Panc1 (cell line): ENCODE results near the gene DACH1. TPM values are rescaled to one million over a fixed set of nuclear protein-coding genes. Genes with fewer than 3 reads are reported as not detected.

ENCODE experiments used
- ATAC-seq: fragments of 200-7000 bp; cut with Tn5 transposase; 2 replicates; pipeline ENCODE4 v1.9.1; 2020; ENCODE audit warnings: mild to moderate bottlenecking, moderate library complexity
- BruUV-seq: library from RNA; stranded (reverse); fragments of 400-500 nt; replicated peaks from 2 replicates; lab custom pipeline; 2021; lab: Mats Ljungman, UMichigan
- CTCF ChIA-PET: fragments of 300-600 bp; sonication (Branson Sonifier 250); formaldehyde crosslinking; loops from one replicate; lab custom pipeline; 2022; ENCODE audit warnings: antibody characterized with exemption; lab: Charles Lee
- POLR2A ChIA-PET: fragments of 300-600 bp; sonication (Branson Sonifier 250); formaldehyde crosslinking; loops from one replicate; lab custom pipeline; 2022; ENCODE audit warnings: antibody characterized with exemption; lab: Charles Lee
- DNase-seq: peaks from one replicate; pipeline ENCODE4 v3.0.0-alpha.2; 2010; ENCODE audit warnings: low read depth, low spot score
- H3K27ac ChIP-seq: 2 replicates; pipeline ENCODE4 v1.5.1; 2011; ENCODE audit warnings: mild to moderate bottlenecking, low read length, inconsistent platforms
- H3K27me3 ChIP-seq: fragments of 200-500 bp; sonication (Bioruptor generic); 2 replicates; pipeline ENCODE4 v1.6.0; 2014; ENCODE audit warnings: low read length, inconsistent platforms; ENCODE audit not compliant: control insufficient read depth, insufficient read depth
- H3K36me3 ChIP-seq: fragments of 200-500 bp; sonication (Bioruptor generic); 2 replicates; pipeline ENCODE4 v1.5.1; 2014; ENCODE audit warnings: inconsistent platforms, mild to moderate bottlenecking, low read length, moderate library complexity; ENCODE audit not compliant: control insufficient read depth, insufficient read depth
- H3K4me1 ChIP-seq: 2 replicates; pipeline ENCODE4 v1.5.1; 2011; ENCODE audit warnings: inconsistent platforms, mild to moderate bottlenecking, low read length, moderate library complexity; ENCODE audit not compliant: control insufficient read depth, insufficient read depth
- H3K4me3 ChIP-seq, 2 experiments: 2 replicates each; pipeline ENCODE4 v1.5.1; 2011 to 2012; ENCODE audit warnings: low read depth in 2 of 2, low read length in 2 of 2, mild to moderate bottlenecking in 2 of 2, inconsistent platforms in 1 of 2, moderate library complexity in 1 of 2
- H3K9me3 ChIP-seq: fragments of 200-500 bp; sonication (Bioruptor generic); 2 replicates; pipeline ENCODE4 v1.5.1; 2014; ENCODE audit warnings: low read depth, mild to moderate bottlenecking, inconsistent platforms, low read length, moderate library complexity; ENCODE audit not compliant: control insufficient read depth, insufficient read depth
- CTCF ChIP-seq: fragments of 450-650 bp; IDR thresholded peaks from 2 replicates; pipeline ENCODE4 v1.5.1; 2017; ENCODE audit warnings: mild to moderate bottlenecking
- POLR2AphosphoS5 ChIP-seq: IDR thresholded peaks from 2 replicates; pipeline ENCODE4 v1.6.1; 2012; ENCODE audit warnings: mild to moderate bottlenecking, low read depth, low read length, moderate library complexity
- SIN3A ChIP-seq: IDR thresholded peaks from 2 replicates; pipeline ENCODE4 v1.6.1; 2012; ENCODE audit warnings: low read depth, mild to moderate bottlenecking, low read length, moderate library complexity, borderline replicate concordance; ENCODE audit not compliant: insufficient read depth
- TCF7L2 ChIP-seq: IDR thresholded peaks from 2 replicates; pipeline ENCODE4 v1.6.1; 2011; ENCODE audit warnings: mild to moderate bottlenecking, low read depth, low read length, inconsistent platforms
- in situ Hi-C: cut with HindIII; loops from 2 replicates; pipeline ENCODE4 v1.10.0; 2016; ENCODE audit warnings: low sequenced_read_pairs, low pct_unique_long_range_greater_than_20kb
- intact Hi-C: fragments of 100-400 bp; cut with micrococcal nuclease; formaldehyde crosslinking; loops from one replicate; pipeline ENCODE4 v1.10.0; 2022; ENCODE audit not compliant: unreplicated experiment
- total RNA-seq: library from RNA; stranded (reverse); gene quantifications from one replicate; pipeline ENCODE4 v1.2.1, GENCODE V29; 2021; ENCODE audit not compliant: unreplicated experiment
- TF ChIP-seq, protein P1 (sequence below), 2 experiments: IDR thresholded peaks; 2 replicates each; pipeline ENCODE4 v1.6.1; 2011 to 2012; ENCODE audit warnings: low read depth in 2 of 2, control low read depth in 1 of 2, low read length in 1 of 2, mild to moderate bottlenecking in 1 of 2, moderate library complexity in 1 of 2; ENCODE audit not compliant: insufficient read depth in 1 of 2

DACH1 gene
- total RNA-seq, 1 experiment from 2014 or later: 0.54 TPM

- H3K27ac ChIP-seq: no peak overlapping the region
- no peaks in the 10 kb centered on the region for H3K27me3 ChIP-seq
- ChIA-PET POLR2A (no interaction called here), CTCF (no interaction called here)
- intact Hi-C loops: no loop called here
- no TSS peak for BruUV-seq
- H3K4me3 ChIP-seq: no peak overlapping the region
- no peaks in the 10 kb centered on the region for H3K9me3 ChIP-seq
- DNase-seq (no peak), ATAC-seq (no peak)
- H3K4me1 ChIP-seq: no peaks in the 10 kb centered on the region
- in situ Hi-C loops: no loop called here
- TF ChIP-seq SIN3A: no peak
- TF ChIP-seq POLR2AphosphoS5: no peak
- no peak for TF ChIP-seq CTCF
- no peak for TF ChIP-seq TCF7L2
- TF ChIP-seq, protein P1, sequence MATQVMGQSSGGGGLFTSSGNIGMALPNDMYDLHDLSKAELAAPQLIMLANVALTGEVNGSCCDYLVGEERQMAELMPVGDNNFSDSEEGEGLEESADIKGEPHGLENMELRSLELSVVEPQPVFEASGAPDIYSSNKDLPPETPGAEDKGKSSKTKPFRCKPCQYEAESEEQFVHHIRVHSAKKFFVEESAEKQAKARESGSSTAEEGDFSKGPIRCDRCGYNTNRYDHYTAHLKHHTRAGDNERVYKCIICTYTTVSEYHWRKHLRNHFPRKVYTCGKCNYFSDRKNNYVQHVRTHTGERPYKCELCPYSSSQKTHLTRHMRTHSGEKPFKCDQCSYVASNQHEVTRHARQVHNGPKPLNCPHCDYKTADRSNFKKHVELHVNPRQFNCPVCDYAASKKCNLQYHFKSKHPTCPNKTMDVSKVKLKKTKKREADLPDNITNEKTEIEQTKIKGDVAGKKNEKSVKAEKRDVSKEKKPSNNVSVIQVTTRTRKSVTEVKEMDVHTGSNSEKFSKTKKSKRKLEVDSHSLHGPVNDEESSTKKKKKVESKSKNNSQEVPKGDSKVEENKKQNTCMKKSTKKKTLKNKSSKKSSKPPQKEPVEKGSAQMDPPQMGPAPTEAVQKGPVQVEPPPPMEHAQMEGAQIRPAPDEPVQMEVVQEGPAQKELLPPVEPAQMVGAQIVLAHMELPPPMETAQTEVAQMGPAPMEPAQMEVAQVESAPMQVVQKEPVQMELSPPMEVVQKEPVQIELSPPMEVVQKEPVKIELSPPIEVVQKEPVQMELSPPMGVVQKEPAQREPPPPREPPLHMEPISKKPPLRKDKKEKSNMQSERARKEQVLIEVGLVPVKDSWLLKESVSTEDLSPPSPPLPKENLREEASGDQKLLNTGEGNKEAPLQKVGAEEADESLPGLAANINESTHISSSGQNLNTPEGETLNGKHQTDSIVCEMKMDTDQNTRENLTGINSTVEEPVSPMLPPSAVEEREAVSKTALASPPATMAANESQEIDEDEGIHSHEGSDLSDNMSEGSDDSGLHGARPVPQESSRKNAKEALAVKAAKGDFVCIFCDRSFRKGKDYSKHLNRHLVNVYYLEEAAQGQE (IDR thresholded peaks at IDR 0.05; ENCODE audit: insufficient read depth in 1 of 2, low read depth in 2 of 2, low read length in 1 of 2): no peak
- H3K36me3 ChIP-seq: no peaks in the 10 kb centered on the region
Observed at GRCh38 chr13:71517004-71517403, 350.0 kb downstream of the DACH1 start.

- H3K4me1 ChIP-seq: no peaks in the 10 kb centered on the region
- no peaks in the 10 kb centered on the region for H3K27me3 ChIP-seq
- BruUV-seq: no TSS peak
- intact Hi-C loops (no loop called here), in situ Hi-C loops (no loop called here)
- H3K4me3 ChIP-seq: no peak overlapping the region
- DNase-seq (no peak), ATAC-seq (no peak)
- no peaks in the 10 kb centered on the region for H3K9me3 ChIP-seq
- TF ChIP-seq TCF7L2 (no peak), POLR2AphosphoS5 (no peak), SIN3A (no peak), CTCF (no peak)
- TF ChIP-seq, protein P1 (IDR thresholded peaks at IDR 0.05; ENCODE audit: insufficient read depth in 1 of 2, low read depth in 2 of 2, low read length in 1 of 2): no peak
- ChIA-PET POLR2A (no interaction called here), CTCF (no interaction called here)
- H3K36me3 ChIP-seq: no peaks in the 10 kb centered on the region
- no peak overlapping the region for H3K27ac ChIP-seq
Observed at GRCh38 chr13:71516521-71516920, 350.5 kb downstream of the DACH1 start.
